NCI-H510A (cell line): ENCODE measurements around the gene DYNC2LI1.

Experiments
- DNase-seq: peaks from one replicate; lab custom pipeline; 2025; lab: John Stamatoyannopoulos, UW

DYNC2LI1 gene

GRCh38 chr2:43763091-43763490, 10.7 kb upstream of the DYNC2LI1 start:
- no peak for DNase-seq

DNA sequence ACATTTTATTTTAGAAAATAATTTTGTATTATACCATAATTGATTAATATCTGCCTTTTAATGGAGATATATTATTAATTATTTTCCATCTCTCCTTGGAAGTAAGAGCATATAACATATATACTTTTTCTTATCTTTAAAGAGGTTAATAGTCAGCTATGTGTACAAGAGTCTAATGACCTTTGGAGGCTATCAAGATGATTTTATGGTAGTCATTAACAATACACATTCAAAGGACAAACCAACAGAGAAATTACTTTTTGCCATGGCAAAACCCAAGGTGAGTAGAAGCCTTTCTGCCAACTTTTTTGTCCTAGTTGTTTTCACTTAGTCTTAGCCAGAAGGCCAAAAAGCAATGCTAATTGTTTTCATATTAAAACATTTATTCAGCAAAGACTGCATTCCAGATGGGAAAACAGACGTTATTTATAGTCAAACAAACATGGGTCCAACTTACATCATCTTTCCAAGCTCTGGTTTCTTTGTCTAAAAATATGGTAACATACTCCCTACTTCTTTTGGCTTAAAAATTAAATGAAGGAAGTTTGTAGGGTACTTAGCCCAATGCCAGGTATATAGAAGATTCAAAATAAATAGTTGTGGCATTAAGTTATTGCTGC, 9.6 kb upstream of the DYNC2LI1 start:
- no peak for DNase-seq

GRCh38 chr2:43766006-43766405, 7.8 kb upstream of the DYNC2LI1 start:
- peak; percentile 11 for DNase-seq

GRCh38 chr2:43774617-43775016, 778 bp downstream of the DYNC2LI1 start:
- DNase-seq = no peak

DNA sequence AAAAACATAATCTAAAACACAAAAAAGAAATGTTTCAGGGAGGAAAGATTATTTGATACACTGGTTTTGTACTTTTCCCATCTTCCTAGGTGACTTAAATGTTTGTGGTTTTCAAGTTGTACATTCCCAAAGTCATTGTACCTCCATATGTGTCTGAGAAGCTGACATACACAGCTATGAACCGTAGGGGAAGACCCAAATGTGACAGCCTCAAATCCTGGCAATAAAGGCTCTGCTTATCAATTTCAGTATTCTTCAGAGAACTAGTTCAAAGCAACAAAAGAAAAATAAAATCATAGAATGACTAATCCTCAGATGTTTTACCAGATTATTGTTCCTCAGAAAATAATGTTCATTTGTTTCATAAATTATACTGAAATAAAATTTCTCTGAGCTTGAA, 2.5 kb downstream of the DYNC2LI1 start:
- DNase-seq = no peak

DNA sequence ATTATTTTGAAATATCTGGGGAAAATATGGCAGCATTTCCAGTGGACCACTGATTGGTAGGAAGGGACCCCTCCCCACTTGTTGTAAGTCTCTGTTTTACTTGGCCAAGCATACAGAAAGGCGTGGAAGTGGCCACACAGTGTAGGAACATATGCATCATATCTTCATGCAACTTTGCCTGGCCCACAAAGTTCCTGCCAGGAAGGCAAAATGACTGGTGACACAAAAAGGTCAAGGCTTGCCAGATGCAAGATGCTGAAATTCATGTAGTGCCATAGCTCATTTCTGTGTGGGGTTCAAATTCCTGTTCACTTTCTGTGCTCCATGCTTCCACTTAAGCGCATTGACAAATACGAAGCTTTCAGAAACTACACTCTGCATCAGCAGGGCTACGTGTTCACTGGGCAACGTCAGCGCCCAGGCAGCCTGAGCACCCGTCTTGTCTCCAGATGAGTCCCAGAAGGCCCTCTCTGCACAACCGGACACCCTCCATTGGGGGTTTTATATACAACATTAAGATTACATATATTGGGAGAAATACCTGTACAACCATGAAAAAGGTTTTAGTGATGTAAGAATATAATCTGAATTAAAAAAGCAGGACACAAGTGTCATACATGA, 3.6 kb downstream of the DYNC2LI1 start:
- no peak for DNase-seq

GRCh38 chr2:43778233-43778632, 4.4 kb downstream of the DYNC2LI1 start:
- no peak for DNase-seq

DNA sequence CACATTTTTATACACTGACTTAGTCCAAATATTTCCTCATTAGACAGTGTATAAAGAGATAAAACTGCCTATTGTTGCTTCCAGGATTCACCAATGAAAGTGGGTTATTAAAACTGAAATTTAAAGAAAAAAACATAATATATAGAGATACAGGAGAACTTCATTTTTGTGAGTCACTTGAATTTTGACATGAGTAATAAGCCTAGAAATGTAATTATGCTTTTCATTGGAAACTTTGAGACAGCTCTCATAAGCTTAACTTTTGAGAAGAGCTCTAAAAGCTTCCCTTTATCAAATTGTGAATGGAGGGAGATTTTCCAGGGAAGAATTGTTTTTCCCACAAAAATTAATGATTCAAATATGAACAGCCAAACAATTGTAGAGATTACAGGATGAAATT, 14.1 kb downstream of the DYNC2LI1 start:
- DNase-seq = no peak

DNA sequence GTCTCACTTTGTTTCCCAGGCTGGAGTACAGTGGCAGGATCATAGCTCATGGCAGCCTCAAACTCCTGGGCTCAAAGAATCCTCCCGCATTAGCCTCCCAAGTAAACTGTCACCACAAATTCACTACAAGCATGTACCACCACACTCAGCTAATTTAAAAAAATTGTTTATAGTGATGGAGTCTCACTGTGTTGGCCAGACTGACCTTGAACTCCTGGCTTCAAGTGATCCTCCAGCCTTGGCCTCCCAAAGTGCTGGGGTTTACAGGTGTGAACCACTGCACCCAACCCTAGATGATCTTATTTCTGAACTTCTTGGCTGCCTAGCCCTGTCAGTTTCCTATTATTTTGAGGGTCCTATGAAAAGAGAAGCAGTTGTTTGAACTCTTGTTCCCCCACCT, 14.8 kb downstream of the DYNC2LI1 start:
- no peak for DNase-seq

GRCh38 chr2:43790147-43790546, 16.3 kb downstream of the DYNC2LI1 start:
- no peak for DNase-seq

GRCh38 chr2:43791035-43791765, 17.4 kb downstream of the DYNC2LI1 start:
- DNase-seq = no peak

DNA sequence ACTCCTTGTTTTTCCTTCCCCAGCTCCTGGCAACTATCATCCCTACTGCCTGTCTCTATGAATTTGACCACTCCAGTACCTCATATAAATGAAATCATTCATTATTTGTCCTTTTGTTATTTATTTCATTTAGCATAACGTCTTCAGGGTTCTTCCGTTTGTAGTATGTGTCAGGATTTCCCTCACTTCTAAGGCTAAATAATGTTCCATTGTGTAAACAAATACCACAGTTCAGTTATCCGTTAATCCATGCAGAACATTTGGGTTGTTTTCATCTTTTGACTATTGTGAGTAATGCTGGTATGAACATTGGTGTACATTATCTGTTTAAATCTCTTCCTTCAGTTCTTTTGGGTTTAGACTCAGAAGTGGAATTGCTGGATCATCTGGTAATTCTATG, 18.8 kb downstream of the DYNC2LI1 start:
- no peak for DNase-seq

GRCh38 chr2:43794956-43795355, 21.1 kb downstream of the DYNC2LI1 start:
- no peak for DNase-seq

DNA sequence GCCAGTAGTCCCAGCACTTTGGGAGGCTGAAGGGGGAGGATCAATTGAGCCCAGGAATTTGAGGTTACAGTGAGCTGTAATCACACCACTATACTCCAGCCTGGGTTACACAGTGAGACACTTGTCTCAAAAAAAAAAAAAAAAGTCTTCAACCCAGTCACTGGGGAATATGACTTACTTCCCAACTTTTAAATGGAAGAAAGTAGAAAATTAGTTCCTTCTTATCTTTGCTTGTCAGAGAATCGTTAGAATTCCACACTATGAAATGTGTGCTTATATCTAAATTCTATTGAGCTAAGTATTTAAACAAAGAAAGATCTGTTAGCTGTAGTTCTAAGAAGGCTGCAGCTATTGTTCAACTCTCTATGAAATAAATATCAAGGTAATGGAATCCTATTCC, 22.4 kb downstream of the DYNC2LI1 start:
- DNase-seq = no peak

GRCh38 chr2:43798300-43798699, 24.5 kb downstream of the DYNC2LI1 start:
- DNase-seq = no peak

GRCh38 chr2:43800894-43801293, 27.1 kb downstream of the DYNC2LI1 start:
- DNase-seq = no peak

DNA sequence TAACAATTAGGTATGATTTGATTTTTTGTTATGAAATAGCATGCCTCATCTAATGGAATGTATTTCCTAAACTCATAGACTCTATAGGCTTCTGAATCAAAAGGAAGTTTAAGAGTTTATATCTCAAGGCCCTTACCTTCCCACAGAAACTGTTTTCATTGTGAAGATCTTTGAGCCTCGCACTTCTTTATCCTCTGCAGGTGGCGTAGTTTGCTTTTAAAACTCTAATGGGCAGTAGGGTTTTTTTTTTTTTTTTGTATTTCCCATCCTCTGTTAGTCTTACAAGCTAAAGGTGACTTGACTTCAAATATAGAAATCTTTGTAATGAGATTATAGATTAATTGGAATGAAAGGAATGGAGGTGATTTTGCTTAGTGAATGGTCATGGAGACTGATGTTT, 28.3 kb downstream of the DYNC2LI1 start:
- DNase-seq = no peak

DNA sequence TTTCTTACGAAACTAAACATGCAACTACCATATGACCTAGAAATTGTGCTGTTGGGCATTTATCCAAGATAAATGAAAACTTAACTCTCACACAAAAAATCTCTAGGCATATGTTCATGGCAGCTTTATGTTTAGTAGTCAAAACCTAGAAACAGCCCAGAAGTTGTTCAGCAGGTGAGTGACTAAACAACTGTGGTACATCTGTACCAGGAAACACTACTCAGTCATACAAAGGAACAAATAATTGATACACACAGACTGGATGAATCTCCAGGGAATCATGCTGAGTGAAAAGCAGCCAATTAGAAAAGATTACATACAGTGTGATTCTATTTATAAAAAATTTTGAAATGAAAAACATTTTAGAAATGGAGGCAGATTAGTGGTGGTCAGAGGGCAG, 29.3 kb downstream of the DYNC2LI1 start:
- DNase-seq = no peak

- DNase-seq = no peak
These were observed 32.8 kb downstream of the DYNC2LI1 start for GRCh38 chr2:43806719-43807031.

DNA sequence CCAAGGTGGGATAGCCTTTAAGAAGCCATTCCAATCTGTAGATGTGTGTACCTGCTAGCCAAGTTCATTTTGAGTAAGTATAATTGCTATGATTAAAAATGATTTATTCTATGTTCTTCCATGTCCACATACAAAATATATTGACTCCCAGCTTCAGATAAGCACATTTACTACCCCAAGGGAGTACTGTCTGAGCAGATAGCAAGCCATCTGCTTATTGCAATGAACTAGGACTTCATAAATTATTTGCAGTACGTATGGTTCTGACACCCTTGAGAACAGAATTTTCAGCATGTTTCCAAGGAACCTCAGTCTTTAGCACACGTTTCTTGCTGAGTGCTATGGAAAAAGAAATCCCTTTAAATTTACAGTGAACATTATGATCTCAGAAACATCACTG, 36.6 kb downstream of the DYNC2LI1 start:
- no peak for DNase-seq

- no peak for DNase-seq
These were observed 37.0 kb downstream of the DYNC2LI1 start for GRCh38 chr2:43810888-43811287.

DNA sequence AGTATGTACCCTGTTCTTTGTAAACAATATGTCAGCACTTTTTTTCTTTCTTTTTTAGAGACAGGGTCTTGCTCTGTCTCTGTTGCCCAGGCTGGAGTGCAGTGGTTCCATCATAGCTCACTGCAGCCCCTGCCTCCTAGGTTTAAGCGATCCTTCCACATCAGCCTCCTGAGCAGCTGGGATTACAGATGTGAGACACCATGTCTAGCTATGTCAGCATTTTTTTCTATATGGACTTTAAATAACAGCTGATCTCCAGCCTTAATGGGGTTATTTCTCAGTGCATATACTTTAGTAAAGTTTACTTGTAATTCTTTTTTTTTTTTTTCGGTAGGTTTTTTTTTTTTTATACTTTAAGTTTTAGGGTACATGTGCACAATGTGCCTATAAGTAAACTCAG, 38.2 kb downstream of the DYNC2LI1 start:
- DNase-seq = no peak

GRCh38 chr2:43812947-43813346, 39.1 kb downstream of the DYNC2LI1 start:
- DNase-seq = no peak

- no peak for DNase-seq
These were observed 40.9 kb downstream of the DYNC2LI1 start for GRCh38 chr2:43814711-43815110.
